Glutamatergic neuron (in vitro differentiated cells): Measurements from ENCODE around the gene LOXL4. TPM values are rescaled to one million over a fixed set of nuclear protein-coding genes. Genes with fewer than 3 reads are reported as not detected.

ENCODE experiments used
- DNase-seq: peaks from one replicate; pipeline ENCODE4 v3.0.0; 2022
- H3K27ac Mint-ChIP-seq: one replicate; pipeline ENCODE4 v1.8.0; 2020; ENCODE audit warnings: mild to moderate bottlenecking, mixed read lengths, inconsistent platforms; ENCODE audit not compliant: unreplicated experiment
- H3K27me3 Mint-ChIP-seq: one replicate; pipeline ENCODE4 v1.8.0; 2020; ENCODE audit warnings: mild to moderate bottlenecking, moderate library complexity, mixed read lengths, inconsistent platforms; ENCODE audit not compliant: unreplicated experiment
- H3K36me3 Mint-ChIP-seq: one replicate; pipeline ENCODE4 v1.8.0; 2020; ENCODE audit warnings: mild to moderate bottlenecking, mixed read lengths, inconsistent platforms; ENCODE audit not compliant: unreplicated experiment
- H3K4me1 Mint-ChIP-seq: one replicate; pipeline ENCODE4 v1.8.0; 2020; ENCODE audit warnings: mild to moderate bottlenecking, low read depth, mixed read lengths, inconsistent platforms; ENCODE audit not compliant: unreplicated experiment
- H3K4me3 Mint-ChIP-seq: one replicate; pipeline ENCODE4 v1.8.0; 2020; ENCODE audit warnings: mild to moderate bottlenecking, mixed read lengths, inconsistent platforms; ENCODE audit not compliant: unreplicated experiment
- H3K9me3 Mint-ChIP-seq: one replicate; pipeline ENCODE4 v1.8.0; 2020; ENCODE audit warnings: mild to moderate bottlenecking, moderate library complexity, mixed read lengths, inconsistent platforms; ENCODE audit not compliant: unreplicated experiment
- total RNA-seq: library from RNA; stranded (reverse); fragmentation: NEBNext Ultra II Directional; extraction: Animal tissue kit (Norgen Biotek cat#: 25700); gene quantifications from one replicate; pipeline ENCODE4 v1.2.1, GENCODE V29; 2021; ENCODE audit not compliant: unreplicated experiment
- TF ChIP-seq, protein P1 (sequence below): fragments of 200-600 bp; sonication (generic); IDR thresholded peaks from one replicate; pipeline ENCODE4 v1.5.0; 2021; ENCODE audit not compliant: partially characterized antibody, unreplicated experiment

Gene LOXL4
- total RNA-seq, 1 donor from 2014 or later, result 6.1 TPM

DNA sequence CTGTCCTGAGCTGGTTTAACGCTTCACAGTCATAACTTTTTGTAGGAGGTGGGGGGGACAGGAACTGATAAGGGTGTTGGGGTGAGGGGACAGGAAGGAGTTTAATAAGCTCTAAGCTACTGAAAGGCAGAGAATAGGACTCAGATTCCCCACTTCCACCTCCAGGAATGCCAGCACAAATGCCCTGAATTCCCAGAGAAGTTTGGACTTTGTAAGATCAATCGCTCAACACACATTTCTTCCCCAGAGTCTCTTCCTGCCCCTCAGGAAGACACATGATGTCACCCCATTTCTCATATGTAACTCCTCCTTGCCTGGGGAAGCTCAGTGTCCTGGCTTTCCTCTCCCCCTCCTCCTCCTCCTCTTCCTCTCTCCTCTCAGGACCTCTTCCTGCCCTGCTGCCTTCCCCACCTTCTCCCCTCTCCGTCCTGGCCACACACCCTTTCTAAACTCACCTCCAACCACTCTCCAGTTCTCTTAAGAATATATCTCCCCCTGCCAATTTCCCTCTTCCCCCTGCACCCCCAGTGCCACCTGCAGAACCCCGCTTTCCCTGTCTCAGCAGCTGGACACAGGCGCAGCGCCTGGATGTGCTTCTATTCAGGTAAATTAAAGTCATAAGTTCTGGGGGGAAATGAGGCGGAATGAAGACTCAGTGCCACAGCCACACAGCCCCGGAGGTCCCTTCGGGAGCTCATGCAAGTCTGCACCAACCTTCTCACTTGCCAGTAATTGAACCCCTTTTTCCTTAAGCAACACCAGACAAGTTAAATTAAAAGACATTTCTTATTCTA, 5.3 kb upstream of the LOXL4 start:
- peaks cover 10% of the 10 kb centered on the region for H3K36me3 Mint-ChIP-seq
- TF ChIP-seq, protein P1, sequence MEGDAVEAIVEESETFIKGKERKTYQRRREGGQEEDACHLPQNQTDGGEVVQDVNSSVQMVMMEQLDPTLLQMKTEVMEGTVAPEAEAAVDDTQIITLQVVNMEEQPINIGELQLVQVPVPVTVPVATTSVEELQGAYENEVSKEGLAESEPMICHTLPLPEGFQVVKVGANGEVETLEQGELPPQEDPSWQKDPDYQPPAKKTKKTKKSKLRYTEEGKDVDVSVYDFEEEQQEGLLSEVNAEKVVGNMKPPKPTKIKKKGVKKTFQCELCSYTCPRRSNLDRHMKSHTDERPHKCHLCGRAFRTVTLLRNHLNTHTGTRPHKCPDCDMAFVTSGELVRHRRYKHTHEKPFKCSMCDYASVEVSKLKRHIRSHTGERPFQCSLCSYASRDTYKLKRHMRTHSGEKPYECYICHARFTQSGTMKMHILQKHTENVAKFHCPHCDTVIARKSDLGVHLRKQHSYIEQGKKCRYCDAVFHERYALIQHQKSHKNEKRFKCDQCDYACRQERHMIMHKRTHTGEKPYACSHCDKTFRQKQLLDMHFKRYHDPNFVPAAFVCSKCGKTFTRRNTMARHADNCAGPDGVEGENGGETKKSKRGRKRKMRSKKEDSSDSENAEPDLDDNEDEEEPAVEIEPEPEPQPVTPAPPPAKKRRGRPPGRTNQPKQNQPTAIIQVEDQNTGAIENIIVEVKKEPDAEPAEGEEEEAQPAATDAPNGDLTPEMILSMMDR, result no peak
- H3K4me1 Mint-ChIP-seq, result peaks cover 30% of the 10 kb centered on the region
- H3K4me3 Mint-ChIP-seq, result no peak overlapping the region
- peaks cover 13% of the 10 kb centered on the region for H3K27me3 Mint-ChIP-seq
- DNase-seq, result no peak
- peak overlapping the region; percentile 22 for H3K27ac Mint-ChIP-seq
- peaks cover 11% of the 10 kb centered on the region for H3K9me3 Mint-ChIP-seq

DNA sequence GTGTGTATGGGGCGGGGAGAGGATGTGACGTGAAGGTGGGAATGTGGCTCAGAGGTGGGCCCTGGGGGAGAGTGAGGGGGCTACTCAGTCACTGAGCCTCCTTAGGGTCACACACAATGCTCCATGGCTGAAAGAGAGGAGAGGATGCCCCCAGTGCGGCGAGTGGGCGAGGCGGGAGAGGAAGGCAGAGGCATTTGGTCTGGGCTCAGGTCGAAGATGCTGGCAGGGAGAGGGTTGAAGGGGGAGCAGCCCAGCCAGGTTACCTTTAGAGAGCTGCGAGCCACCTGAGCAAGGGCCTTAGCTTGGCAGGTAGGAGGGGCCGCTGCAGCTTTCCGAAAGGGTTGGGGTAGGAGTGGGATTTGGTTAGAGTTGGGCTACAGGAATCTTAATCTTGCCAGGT, 4.7 kb upstream of the LOXL4 start:
- H3K27ac Mint-ChIP-seq, result no peak overlapping the region
- peaks cover 10% of the 10 kb centered on the region for H3K36me3 Mint-ChIP-seq
- peaks cover 16% of the 10 kb centered on the region for H3K27me3 Mint-ChIP-seq
- H3K4me1 Mint-ChIP-seq, result peaks cover 32% of the 10 kb centered on the region
- peaks cover 13% of the 10 kb centered on the region for H3K9me3 Mint-ChIP-seq
- no peak for DNase-seq
- H3K4me3 Mint-ChIP-seq, result no peak overlapping the region
- TF ChIP-seq, protein P1, result no peak

DNA sequence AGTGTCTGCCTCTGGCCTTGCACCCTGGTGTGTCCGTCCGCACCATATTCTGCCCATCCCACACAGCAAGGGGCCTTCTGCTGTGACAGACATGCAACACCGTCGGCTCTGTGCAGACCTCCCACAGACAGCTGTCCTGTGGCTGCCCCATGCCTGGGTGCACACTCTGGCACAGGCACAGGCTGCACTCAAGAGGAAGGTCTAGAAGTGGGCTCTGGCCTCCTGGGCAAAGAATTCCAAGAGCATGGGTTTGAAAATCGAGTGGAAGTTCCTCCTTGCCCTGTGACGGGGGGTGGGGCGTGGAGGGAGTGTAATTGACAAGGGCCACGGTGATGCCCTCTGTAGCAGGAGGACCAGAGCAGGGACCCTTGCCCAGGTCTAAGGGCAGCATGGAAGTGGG, 4.3 kb upstream of the LOXL4 start:
- no peak for DNase-seq
- peaks cover 10% of the 10 kb centered on the region for H3K36me3 Mint-ChIP-seq
- TF ChIP-seq, protein P1, result no peak
- H3K27me3 Mint-ChIP-seq, result peaks cover 17% of the 10 kb centered on the region
- no peak overlapping the region for H3K27ac Mint-ChIP-seq
- peaks cover 35% of the 10 kb centered on the region for H3K4me1 Mint-ChIP-seq
- H3K9me3 Mint-ChIP-seq, result peaks cover 13% of the 10 kb centered on the region
- no peak overlapping the region for H3K4me3 Mint-ChIP-seq

DNA sequence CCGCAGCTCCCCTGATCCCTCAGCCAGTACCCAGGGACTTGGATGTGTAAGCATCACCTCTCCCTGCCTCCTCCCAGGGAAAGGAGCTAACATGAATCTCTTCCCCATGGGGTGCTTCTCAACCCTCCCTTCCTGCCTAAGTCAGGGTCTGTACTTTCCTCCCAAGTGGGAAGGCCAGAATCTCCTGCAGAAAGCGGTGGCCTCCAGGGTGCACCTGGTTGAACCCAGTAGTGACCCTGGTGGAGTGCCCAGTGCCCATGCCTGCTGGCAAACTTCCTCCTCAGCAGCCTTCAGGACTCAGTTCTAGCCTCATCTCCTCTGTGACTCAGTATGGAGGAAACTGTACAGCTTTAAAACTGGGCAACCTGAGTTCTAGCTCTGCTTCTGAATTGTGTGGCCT, 2.8 kb upstream of the LOXL4 start:
- Mint-ChIP-seq H3K36me3 (peaks cover 5% of the 10 kb centered on the region), H3K27ac (peak overlapping the region; percentile 83), H3K4me3 (no peak overlapping the region), H3K4me1 (peaks cover 40% of the 10 kb centered on the region), H3K9me3 (peaks cover 20% of the 10 kb centered on the region), H3K27me3 (peaks cover 22% of the 10 kb centered on the region)
- TF ChIP-seq, protein P1, result no peak
- no peak for DNase-seq

DNA sequence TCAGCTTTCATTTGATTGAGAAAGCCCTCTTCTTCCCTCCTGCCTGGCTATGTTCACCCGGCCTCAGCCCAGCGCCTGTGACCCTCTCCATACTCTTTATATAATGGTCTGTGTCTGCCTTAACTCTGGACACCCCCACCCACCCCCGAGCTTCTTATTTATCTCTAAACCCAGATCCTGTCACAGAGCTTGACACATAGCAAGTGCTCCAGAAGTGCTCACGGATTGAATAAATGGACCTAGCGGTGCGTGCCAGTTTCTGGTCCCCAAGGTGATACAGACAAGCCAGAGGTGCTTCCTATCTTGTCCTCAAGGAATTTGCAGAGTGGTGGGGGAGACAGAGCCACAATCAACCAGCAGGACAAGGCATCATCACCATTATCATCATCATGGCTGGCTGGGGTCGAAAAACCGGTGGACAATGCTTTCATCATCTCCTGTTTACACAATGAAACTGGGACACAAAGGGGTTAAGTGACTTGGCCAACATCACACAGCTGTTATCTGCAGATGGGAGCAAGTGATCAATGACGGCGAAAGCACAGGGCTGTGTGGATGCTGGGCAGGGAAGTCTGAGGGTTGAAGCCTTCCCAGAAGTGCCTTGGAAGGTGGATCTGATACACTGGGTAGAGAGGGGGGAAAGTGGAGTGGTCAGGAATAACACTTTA, 2.2 kb upstream of the LOXL4 start:
- Mint-ChIP-seq H3K36me3 (peaks cover 5% of the 10 kb centered on the region), H3K27ac (peak overlapping the region; percentile 83), H3K4me3 (peak overlapping the region; percentile 23), H3K27me3 (peaks cover 22% of the 10 kb centered on the region), H3K9me3 (peaks cover 20% of the 10 kb centered on the region), H3K4me1 (peaks cover 43% of the 10 kb centered on the region)
- no peak for DNase-seq
- TF ChIP-seq, protein P1, result no peak
